ENCODE data around the gene CHST2.

Gene CHST2

DNA sequence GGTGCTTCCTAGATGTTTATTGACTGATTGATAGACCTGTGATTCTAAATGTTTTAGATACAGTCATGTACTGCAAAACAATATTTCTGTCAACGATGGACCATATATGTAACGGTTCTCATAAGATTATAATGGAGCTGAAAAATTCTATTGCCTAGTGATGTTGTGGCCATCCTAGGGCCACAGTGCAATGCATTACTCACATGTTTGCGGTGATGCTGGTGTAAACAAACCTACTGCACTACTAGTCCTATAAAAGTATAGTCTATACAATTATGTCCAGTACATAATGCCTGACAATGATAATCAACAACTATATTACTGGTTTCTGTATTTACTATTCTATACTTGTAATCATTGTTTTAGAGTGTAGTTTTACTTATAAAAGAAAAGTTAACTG, 46.8 kb downstream of the CHST2 start:
- DNase-seq (ENCODE audit: low read depth) = no peak

DNA sequence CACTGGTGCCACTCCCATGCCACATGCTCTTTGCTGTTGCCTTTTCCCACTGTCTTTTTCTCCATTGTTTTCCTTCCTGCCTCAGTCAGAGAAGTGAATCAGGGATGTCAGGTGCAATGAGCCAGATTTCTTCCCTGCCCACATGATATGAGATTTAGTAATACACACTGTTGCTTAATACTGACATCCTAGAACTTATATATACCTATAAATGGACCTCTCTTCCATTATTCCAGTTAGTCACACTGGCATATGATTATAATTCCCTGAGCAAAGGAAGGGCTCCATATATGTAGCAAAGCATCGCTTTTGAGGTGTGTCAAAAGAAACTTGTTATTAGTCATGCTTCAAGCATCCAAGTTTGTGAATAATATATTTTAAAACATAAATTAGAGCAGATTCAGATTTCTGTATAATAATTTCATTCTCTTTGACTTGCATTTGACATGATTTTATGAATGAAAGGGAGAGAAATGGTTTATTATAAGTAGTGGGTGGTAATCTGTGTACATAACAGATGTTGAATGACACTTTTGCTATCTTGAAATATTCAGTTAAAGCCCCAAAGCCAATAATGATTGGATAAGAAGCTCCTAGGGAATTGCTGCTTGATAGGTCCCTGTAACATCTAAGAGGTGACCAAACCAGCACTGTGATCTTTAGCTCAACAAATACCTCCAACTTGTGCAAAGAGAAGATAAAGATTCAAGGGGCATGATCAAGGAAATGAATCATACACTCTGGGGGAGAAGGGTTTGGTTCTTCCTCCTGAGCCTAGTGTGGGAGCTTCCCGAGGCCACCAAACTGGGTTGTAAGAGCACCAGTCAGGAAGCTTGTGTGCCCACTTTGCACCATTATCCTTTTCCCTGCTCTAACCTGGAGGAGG, 48.6 kb downstream of the CHST2 start:
- peak; percentile 76 for DNase-seq (ENCODE audit: low read depth)

DNA sequence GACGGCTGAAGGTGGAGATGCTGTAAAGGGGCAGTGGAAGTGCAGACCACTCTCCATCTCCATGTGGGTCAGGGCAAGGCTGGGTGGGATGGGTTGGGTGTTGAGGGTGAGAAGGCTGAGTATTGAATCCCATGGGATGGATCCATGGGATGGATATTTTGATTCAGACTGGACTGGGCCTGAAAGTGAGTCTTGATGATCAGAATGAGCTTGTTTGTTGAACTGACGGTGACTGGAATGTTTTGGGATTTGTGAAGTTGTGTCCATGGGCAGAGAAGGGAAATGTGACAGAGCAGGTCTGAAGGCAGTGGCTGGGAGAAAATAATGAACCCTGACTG, 49.3 kb downstream of the CHST2 start:
- DNase-seq (ENCODE audit: low read depth) = no peak

DNA sequence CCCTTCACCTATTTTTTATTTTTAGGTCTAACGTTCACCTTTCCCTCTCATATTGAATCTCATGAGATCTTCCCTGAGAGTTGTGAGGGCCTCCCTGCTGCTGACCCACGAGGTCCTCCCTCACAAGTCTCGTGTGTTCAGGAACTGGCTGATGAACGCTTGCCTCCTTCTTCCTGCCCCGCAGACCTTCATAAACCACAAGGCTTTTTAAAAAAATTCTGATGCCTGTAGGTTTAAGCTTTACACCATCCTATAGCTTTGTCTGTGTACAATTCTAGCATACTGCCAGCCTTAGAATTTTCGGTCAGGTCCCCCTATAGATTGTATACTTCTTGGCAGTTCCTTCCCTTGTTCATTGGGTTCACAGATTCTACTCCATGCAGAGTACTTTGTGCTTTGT, 50.5 kb downstream of the CHST2 start:
- no peak for DNase-seq (ENCODE audit: low read depth)

DNA sequence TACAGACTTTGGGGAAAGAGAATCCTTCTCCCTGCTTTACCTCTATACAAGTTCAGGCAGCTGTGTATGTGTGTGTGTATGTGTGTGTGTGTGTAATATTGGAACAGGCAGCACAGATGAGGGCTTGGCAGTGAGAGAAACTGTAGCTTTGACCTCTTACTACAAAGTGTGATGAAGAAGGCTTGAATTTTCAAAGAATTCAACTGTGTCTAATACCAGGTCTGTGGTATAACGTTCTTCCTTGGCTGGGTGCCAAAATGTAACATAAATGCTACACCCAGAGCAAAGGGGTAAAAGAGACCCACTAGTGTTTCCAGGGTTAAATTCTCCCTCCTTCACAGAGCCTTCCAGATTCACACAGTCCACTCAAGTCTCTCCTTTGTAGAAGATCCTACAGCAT, 51.1 kb downstream of the CHST2 start:
- no peak for DNase-seq (ENCODE audit: low read depth)

DNA sequence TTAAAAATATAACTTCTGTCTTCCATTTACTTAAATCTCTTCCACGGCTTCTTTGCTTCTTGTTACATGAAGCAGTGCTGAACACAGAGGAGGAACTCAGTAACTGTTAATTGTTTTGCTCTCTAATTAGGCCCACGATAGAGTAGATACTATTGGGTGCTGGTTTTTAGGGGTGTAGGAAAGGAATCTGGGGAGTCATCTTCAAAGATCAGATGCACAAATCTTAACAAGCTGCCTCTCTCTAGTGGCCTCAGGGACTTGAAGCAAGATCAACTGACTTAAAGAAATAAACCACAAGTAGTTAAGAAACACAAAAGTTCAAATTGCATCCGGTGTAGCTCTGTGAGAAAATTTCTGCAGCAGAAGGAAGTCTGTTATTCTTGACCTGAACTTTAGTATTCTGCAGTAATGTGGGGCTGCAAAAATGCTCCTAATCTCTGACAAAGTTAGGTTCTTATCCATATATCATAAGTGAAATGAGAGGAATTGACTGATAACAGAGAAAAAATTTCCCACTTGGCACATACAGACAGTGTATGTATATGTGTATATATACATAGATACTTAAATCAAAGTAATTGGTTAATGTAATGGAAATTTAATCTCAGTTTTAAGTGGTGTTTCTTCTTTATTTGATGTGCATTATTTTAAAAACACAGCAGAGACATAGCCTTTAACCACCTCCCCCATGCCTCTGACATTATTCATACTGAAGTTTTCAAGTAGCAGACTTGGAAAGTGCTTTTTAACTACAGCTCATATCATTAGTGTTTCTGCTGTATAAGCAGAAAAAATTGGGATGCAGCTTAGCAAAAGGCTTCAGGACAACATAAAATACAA, 51.8 kb downstream of the CHST2 start:
- no peak for DNase-seq (ENCODE audit: low read depth)

DNA sequence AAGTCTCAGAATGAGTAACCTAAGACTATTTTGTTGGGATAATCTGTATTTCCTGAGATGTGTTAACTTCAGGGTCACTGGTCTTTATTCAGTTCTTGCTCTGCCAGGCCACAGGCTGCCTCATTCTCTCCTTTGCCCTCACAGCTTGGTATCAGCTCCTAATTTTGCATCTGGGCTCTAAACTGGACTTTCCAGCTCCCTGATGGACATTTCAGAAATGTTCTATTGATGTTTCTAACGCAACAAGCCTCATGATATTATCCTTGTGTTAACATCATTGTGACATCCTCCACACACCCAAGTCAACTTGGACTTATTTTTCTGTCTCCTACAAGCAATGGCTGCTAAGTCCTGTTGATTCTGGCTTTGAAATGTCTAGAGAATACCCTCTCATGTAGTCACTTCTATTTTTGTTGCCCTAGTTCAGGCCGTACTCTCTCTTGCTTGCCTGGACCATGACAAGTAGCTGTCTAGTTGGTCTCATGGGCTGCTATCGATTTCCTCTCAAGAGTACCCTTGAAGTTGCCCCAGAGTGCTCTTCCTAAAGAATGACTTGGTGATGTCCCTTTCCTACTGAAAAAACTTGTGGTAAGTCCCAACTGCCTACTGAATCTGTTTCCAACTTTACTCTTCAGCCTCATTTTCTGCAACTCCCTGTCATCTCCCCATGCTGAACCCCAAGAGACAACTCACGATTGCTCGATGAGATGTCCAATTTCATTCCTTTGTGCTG, 52.7 kb downstream of the CHST2 start:
- no peak for DNase-seq (ENCODE audit: low read depth)

DNA sequence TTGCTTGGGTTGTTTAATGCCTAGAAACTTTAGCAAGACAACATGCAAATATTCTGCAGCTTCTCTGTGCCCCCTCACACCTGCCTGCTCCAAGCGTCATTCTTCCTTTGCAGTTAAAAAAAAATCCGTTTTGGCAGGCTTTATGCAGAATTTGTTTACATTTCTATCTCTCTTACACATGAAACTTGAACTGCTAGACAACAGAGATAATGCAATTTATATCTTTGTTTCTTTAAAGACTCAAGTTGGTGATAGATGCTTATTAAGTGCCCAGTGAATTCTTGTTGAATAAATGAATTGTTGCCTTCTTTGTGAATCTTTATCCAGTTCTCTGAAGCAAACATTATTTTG, 53.2 kb downstream of the CHST2 start:
- no peak for DNase-seq (ENCODE audit: low read depth)

DNA sequence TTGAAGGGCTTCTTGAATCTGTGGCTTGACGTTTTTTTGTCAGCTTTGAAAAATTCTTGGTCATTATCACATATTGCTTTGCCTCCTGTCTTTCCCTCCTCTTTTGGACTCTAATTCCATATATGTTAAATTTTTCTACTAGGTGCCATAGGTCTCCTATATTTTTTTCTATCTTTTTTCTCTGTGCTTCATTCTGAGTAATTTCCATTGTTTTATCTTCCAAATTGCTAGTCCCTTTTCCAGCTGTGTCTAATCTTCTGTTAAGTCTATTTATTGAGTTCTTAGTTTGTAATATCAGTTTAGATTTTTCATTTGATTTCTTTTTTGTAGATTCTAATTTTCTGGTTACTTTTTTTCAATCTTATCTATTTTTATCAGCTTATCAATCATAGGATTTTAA, 53.7 kb downstream of the CHST2 start:
- no peak for DNase-seq (ENCODE audit: low read depth)

Measured in HS-5 (cell line).